ENCODE measurements around the gene GRB10.

GRB10 gene

GRCh38 chr7:50714857-50715256 is 67.8 kb downstream of the GRB10 start:
- DNase-seq, result no peak

- DNase-seq, result no peak
Observed at GRCh38 chr7:50713123-50713965, 69.4 kb downstream of the GRB10 start.

GRCh38 chr7:50712252-50713122 is 70.2 kb downstream of the GRB10 start:
- DNase-seq, result no peak

- no peak for DNase-seq
Observed at GRCh38 chr7:50711271-50712175, 71.2 kb downstream of the GRB10 start.

- DNase-seq, result no peak
Observed at GRCh38 chr7:50710441-50711154, 72.1 kb downstream of the GRB10 start.

- no peak for DNase-seq
Observed at GRCh38 chr7:50709151-50709550, 73.5 kb downstream of the GRB10 start.

- DNase-seq, result no peak
Observed at GRCh38 chr7:50707236-50708006, 75.3 kb downstream of the GRB10 start.

GRCh38 chr7:50706469-50706937 is 76.2 kb downstream of the GRB10 start:
- DNase-seq, result no peak

- DNase-seq, result no peak
Observed at GRCh38 chr7:50704844-50705243, 77.9 kb downstream of the GRB10 start.

- no peak for DNase-seq
Observed at GRCh38 chr7:50703654-50704053, 79.0 kb downstream of the GRB10 start.

GRCh38 chr7:50699143-50699542 is 83.6 kb downstream of the GRB10 start:
- DNase-seq, result no peak

GRCh38 chr7:50697748-50698147 is 84.9 kb downstream of the GRB10 start:
- DNase-seq, result no peak

- no peak for DNase-seq
Observed at GRCh38 chr7:50696810-50697582, 85.7 kb downstream of the GRB10 start.

GRCh38 chr7:50695026-50695425 is 87.7 kb downstream of the GRB10 start:
- no peak for DNase-seq

- DNase-seq, result no peak
Observed at GRCh38 chr7:50693455-50694130, 89.1 kb downstream of the GRB10 start.

- peak; percentile 46 for DNase-seq
Observed at GRCh38 chr7:50690541-50691011, 92.1 kb downstream of the GRB10 start.

- DNase-seq, result no peak
Observed at GRCh38 chr7:50688226-50688590, 94.5 kb downstream of the GRB10 start.

- DNase-seq, result no peak
Observed at GRCh38 chr7:50687575-50688225, 95.0 kb downstream of the GRB10 start.

GRCh38 chr7:50687096-50687495 is 95.6 kb downstream of the GRB10 start:
- no peak for DNase-seq
